ENCODE results near the gene RPS16. TPM values are rescaled to one million over a fixed set of nuclear protein-coding genes. Genes with fewer than 3 reads are reported as not detected.

Gene RPS16
- total RNA-seq, 4 donors from 2014 or later = 509 to 2,477 (median 1,257) TPM

DNA sequence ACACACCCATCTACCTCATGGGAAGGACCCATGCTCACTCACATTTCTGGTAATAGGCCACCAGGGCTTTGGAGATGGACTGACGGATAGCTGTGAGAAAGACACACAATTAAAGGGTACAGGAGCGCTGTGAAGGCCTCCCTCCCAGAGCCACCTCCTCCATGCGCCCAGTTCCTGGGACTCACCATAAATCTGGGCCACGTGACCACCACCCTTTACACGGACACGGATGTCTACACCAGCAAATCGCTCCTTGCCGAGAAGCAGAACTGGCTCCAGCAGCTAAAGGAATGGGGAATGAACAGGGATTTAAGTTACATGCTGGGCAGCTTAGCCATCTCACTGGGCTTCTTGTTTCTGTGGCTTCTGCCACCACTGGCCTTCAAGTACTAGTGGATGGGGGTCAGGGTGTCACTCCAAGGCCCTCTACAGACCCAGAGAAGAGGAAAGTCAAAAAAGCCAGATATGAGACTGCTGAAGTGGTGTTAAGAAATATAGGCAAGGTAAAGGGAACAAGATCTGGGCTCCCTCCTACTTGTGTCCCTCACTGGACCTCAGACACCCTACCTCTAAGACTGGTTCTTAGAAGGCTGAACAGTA lies 2.2 kb downstream of the RPS16 start:
- Histone ChIP-seq H3K4me3 (peak overlapping the region in 2 of 4 donors; percentile 97 to 98), H3K36me3 (peaks cover 21 to 35% (median 24%) of the 10 kb centered on the region in 3 donors), H3K4me1 (peaks cover 25 to 73% (median 49%) of the 10 kb centered on the region in 3 donors), H3K9me3 (no peaks in the 10 kb centered on the region), H3K27me3 (no peaks in the 10 kb centered on the region), H3K27ac (peak overlapping the region in 3 of 4 donors; percentile 88 to 95 (median 94))
- no peak for DNase-seq
- intact Hi-C loops (cut with DNase I) = loop anchor here (10.0 kb wide), 1 partner anchor 101 kb away; the partner anchor contains the start of gene EID2B
- 88 to 89% methylated on average over 5 of the region's 8 CpGs for WGBS, 2 donors
- TF ChIP-seq, protein P1, sequence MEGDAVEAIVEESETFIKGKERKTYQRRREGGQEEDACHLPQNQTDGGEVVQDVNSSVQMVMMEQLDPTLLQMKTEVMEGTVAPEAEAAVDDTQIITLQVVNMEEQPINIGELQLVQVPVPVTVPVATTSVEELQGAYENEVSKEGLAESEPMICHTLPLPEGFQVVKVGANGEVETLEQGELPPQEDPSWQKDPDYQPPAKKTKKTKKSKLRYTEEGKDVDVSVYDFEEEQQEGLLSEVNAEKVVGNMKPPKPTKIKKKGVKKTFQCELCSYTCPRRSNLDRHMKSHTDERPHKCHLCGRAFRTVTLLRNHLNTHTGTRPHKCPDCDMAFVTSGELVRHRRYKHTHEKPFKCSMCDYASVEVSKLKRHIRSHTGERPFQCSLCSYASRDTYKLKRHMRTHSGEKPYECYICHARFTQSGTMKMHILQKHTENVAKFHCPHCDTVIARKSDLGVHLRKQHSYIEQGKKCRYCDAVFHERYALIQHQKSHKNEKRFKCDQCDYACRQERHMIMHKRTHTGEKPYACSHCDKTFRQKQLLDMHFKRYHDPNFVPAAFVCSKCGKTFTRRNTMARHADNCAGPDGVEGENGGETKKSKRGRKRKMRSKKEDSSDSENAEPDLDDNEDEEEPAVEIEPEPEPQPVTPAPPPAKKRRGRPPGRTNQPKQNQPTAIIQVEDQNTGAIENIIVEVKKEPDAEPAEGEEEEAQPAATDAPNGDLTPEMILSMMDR (IDR thresholded peaks at IDR 0.05) = no peak
- no peak for TF ChIP-seq POLR2A (IDR thresholded peaks at IDR 0.05)

DNA sequence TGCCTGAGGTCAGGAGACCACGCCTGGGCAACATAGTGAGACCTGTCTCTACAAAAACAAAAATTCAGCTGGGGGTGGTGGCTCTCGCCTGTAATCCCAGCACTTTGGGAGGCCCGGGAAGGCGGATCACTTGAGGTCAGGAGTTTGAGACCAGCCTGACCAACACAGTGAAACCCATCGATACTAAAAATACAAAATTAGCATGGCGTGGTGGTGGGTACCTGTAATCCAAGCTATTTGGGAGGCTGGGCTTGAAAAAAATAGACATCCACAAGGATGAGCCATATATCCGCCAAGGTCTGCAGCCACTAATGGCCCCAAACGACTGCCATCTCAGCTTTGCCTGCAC lies 3.1 kb downstream of the RPS16 start:
- Histone ChIP-seq H3K9me3 (no peaks in the 10 kb centered on the region), H3K36me3 (peaks cover 21 to 35% (median 24%) of the 10 kb centered on the region in 3 donors), H3K27ac (peak overlapping the region; percentile 43 to 95 (median 92)), H3K4me3 (no peak overlapping the region), H3K4me1 (peaks cover 25 to 81% (median 54%) of the 10 kb centered on the region in 3 donors), H3K27me3 (no peaks in the 10 kb centered on the region)
- WGBS, 2 donors = 90 to 96% methylated on average over 6 to 8 of the region's 8 CpGs
- DNase-seq = no peak
- no peak for TF ChIP-seq POLR2A (IDR thresholded peaks at IDR 0.05)
- TF ChIP-seq, protein P1 (IDR thresholded peaks at IDR 0.05) = no peak
- intact Hi-C loops (cut with DNase I) = loop anchor here (10.0 kb wide), 1 partner anchor 102 kb away; the partner anchor contains the start of gene EID2B

DNA sequence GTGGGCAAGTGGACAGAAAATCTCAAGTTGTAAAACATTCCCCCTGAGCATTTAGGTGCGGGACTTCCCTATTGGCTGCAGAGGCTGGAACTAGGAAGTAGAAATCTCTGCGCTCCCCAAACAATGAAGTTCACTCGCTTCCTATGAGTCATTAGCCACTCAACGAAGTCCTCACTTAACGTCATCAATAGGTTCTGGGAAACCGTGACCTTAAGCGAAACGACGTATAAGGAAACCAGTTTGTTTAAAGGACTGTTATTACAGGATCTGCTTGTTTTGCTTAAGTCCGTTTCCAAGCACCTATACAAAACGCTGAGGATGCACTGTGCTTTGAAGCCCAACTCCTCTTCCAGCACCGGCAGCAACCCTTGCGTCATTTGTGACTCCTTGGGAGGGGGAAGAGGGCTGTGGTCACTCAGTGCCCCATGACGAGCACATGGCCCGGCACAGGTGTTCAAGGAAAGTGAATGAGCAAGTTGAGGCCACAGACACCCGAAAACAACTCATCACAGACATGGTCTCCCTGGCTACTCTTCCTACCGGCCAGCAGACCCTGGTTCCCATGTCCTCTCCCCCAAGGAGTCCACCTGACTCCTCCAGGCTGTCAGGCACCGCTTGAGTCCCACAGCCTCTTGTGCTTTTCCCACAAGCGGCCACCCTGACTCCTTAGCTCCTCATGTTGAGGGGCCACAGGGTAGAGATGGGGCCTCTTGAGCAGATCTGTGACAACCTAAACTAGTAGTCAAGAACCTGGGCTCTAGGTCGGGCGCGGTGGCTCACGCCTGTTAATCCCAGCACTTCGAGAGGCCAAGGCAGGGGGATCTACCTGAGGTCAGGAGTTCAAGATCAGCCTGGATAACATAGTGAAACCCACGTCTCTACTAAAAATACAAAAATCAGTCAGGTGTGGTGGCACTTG lies 4.8 kb downstream of the RPS16 start:
- peak overlapping the region; percentile 90 to 98 (median 94) for H3K27ac ChIP-seq
- H3K36me3 ChIP-seq = peaks cover 21 to 35% (median 24%) of the 10 kb centered on the region in 3 donors
- H3K27me3 ChIP-seq = no peaks in the 10 kb centered on the region
- no peaks in the 10 kb centered on the region for H3K9me3 ChIP-seq
- H3K4me1 ChIP-seq = peaks cover 18 to 70% (median 47%) of the 10 kb centered on the region in 3 donors
- intact Hi-C loops (cut with DNase I) = loop anchor here (10.0 kb wide), 1 partner anchor 104 kb away; the partner anchor contains the start of gene EID2B
- H3K4me3 ChIP-seq = peak overlapping the region in 2 of 4 donors; percentile 18 to 49
- 14 to 25% methylated on average over 11 to 16 of the region's 25 CpGs for WGBS, 2 donors
- TF ChIP-seq, protein P1 (IDR thresholded peaks at IDR 0.05) = no peak
- peak in 2 of 4 donors; percentile 5 to 36 for TF ChIP-seq POLR2A (IDR thresholded peaks at IDR 0.05)
- DNase-seq = no peak

DNA sequence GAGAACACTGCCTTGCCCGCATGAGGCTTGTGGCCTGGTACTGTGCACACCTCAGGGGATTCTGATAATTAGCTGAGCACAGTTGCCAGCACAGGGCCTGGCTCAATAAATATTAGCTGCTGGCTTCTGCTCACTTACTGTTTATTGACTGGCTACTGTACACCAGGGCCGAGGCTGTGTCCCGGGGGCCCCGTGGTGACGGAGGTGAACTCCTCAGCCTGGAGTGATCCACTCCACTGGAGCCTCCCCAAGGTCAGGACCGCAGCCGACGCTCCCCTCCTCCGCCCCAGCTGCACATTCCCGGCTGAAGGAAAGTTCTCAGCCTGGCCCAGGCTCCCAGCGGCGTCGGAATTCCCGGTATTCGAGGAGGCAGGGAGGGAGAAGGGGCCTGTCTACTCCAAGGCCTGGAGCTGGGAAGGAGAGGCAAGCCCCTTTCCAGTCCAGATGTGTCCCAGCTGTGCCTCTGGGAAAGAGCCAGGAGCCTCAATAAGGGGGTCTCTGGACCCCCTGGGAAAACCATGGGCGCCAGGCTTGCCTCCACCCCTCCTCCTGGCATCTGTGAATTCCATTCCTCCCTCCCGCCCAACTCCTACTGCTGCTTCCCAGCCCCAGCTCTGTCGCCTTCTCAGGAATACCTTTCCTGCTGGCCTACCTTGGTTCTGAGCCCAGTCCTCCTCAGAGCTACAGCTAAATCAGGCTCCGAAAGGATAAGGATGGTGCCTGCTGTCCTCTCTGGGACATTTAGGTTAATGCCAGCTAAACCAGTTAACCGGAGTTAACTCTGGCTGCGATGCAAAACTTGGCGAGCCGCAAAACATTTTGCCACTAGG lies 7.3 kb downstream of the RPS16 start:
- intact Hi-C loops (cut with DNase I) = no loop called here
- WGBS, 2 donors = 42 to 46% methylated on average over 9 to 15 of the region's 23 CpGs
- no peaks in the 10 kb centered on the region for H3K27me3 ChIP-seq
- TF ChIP-seq, protein P1 (IDR thresholded peaks at IDR 0.05) = no peak
- no peak for TF ChIP-seq POLR2A (IDR thresholded peaks at IDR 0.05)
- H3K36me3 ChIP-seq = peaks cover 11 to 33% (median 13%) of the 10 kb centered on the region in 3 donors
- H3K4me1 ChIP-seq = peaks cover 3 to 52% (median 33%) of the 10 kb centered on the region in 3 donors
- peak overlapping the region in 1 of 4 donors; percentile 23 for H3K4me3 ChIP-seq
- no peak for DNase-seq
- H3K9me3 ChIP-seq = no peaks in the 10 kb centered on the region
- H3K27ac ChIP-seq = peak overlapping the region; percentile 53 to 85 (median 72)
